Karpas-422 (cell line): ENCODE data around the gene TAS2R8. TPM values are rescaled to one million over a fixed set of nuclear protein-coding genes. Genes with fewer than 3 reads are reported as not detected.

Source experiments
- DNase-seq: peaks from one replicate; pipeline ENCODE4 v3.0.0-alpha.2; 2015
- H2AFZ ChIP-seq: fragments of 200-600 bp; sonication (generic); 2 replicates; pipeline ENCODE4 v1.6.1; 2014; ENCODE audit warnings: antibody characterized with exemption, low read length, mixed read lengths
- H3K27ac ChIP-seq: fragments of 200-600 bp; sonication (generic); 2 replicates; pipeline ENCODE4 v1.5.1; 2014; ENCODE audit warnings: mild to moderate bottlenecking, low read length, moderate library complexity
- H3K27me3 ChIP-seq: fragments of 200-600 bp; sonication (generic); 2 replicates; pipeline ENCODE4 v1.6.1; 2014; ENCODE audit warnings: low read length, mixed read lengths
- H3K36me3 ChIP-seq: fragments of 200-600 bp; sonication (generic); 2 replicates; pipeline ENCODE4 v1.6.1; 2014; ENCODE audit warnings: low read length, mixed read lengths; ENCODE audit not compliant: insufficient read depth
- H3K4me1 ChIP-seq: fragments of 200-600 bp; sonication (generic); 2 replicates; pipeline ENCODE4 v1.6.1; 2014; ENCODE audit warnings: mild to moderate bottlenecking, low read length, mixed read lengths
- H3K4me2 ChIP-seq: fragments of 200-600 bp; sonication (generic); 2 replicates; pipeline ENCODE4 v1.6.1; 2014; ENCODE audit warnings: low read length, low read depth, mild to moderate bottlenecking; ENCODE audit not compliant: poor library complexity, severe bottlenecking
- H3K4me3 ChIP-seq: fragments of 200-600 bp; sonication (generic); 2 replicates; pipeline ENCODE4 v1.5.1; 2014; ENCODE audit warnings: mild to moderate bottlenecking, antibody characterized with exemption, low read length, mixed read lengths
- H3K79me2 ChIP-seq: fragments of 200-600 bp; sonication (generic); 2 replicates; pipeline ENCODE4 v1.6.1; 2014; ENCODE audit warnings: mild to moderate bottlenecking, low read length, mixed read lengths
- H3K9ac ChIP-seq: fragments of 200-600 bp; sonication (generic); 2 replicates; pipeline ENCODE4 v1.6.0; 2014; ENCODE audit warnings: low read length
- H3K9me2 ChIP-seq: fragments of 200-600 bp; sonication (generic), shearing (Covaris generic); replicated peaks from 2 replicates; pipeline ENCODE4 v1.6.0; 2014; ENCODE audit warnings: mild to moderate bottlenecking, low read length, moderate library complexity; ENCODE audit not compliant: insufficient read depth
- H3K9me3 ChIP-seq: fragments of 300-700, 200-600 bp; sonication (generic); 2 replicates; pipeline ENCODE4 v1.6.1; 2014; ENCODE audit warnings: low read length, mixed read lengths
- H4K20me1 ChIP-seq: fragments of 200-600 bp; sonication (generic); 2 replicates; pipeline ENCODE4 v1.6.1; 2014; ENCODE audit warnings: mild to moderate bottlenecking, antibody characterized with exemption, low read length, low read depth; ENCODE audit not compliant: insufficient read depth
- total RNA-seq: library from RNA; depleted of rRNA; stranded (reverse); fragments of >200 nt; shearing (Covaris generic); gene quantifications from 2 replicates; pipeline ENCODE4 v1.2.3, GENCODE V29; 2014; ENCODE audit warnings: low replicate concordance; rRNA removed

Gene TAS2R8, protein sequence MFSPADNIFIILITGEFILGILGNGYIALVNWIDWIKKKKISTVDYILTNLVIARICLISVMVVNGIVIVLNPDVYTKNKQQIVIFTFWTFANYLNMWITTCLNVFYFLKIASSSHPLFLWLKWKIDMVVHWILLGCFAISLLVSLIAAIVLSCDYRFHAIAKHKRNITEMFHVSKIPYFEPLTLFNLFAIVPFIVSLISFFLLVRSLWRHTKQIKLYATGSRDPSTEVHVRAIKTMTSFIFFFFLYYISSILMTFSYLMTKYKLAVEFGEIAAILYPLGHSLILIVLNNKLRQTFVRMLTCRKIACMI
- 0.52 TPM in 1 of 2 replicates, not detected in the other for total RNA-seq

DNA sequence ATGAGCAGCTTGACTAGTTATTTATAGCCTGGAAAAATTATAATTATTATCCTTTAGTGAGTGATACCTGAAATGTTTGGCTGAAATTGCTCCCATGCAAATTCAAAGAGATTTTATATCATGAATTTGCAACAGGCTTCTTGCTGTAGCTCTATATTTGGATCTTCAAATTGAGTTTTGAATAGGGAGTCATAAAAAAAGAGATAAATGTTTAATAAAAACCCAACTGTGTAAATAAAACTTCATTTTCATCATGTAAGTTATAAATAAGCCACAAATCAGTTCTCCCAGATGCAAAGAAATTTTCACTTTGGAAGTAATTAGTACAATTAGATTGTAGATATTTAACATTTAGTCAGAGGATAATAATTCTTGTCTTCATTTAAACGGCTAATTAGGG lies at the start of gene TAS2R8:
TSS of gene TAS2R8 (minus strand) at position 101 of the 400 bp plus-strand sequence. CDS start 306 bp downstream, outside the sequence.
- no peaks in the 10 kb centered on the region for H3K4me1 ChIP-seq
- H3K36me3 ChIP-seq, result no peaks in the 10 kb centered on the region
- H3K79me2 ChIP-seq, result no peaks in the 10 kb centered on the region
- H3K27me3 ChIP-seq, result no peaks in the 10 kb centered on the region
- no peaks in the 10 kb centered on the region for H4K20me1 ChIP-seq
- H3K27ac ChIP-seq, result no peak within 1 kb of the TSS
- H3K4me3 ChIP-seq, result no peak within 1 kb of the TSS
- no peak for DNase-seq
- H2AFZ ChIP-seq, result no peak within 1 kb of the TSS
- H3K4me2 ChIP-seq, result no peak within 1 kb of the TSS
- H3K9ac ChIP-seq, result no peak within 1 kb of the TSS
- no peaks in the 10 kb centered on the region for H3K9me2 ChIP-seq
- no peaks in the 10 kb centered on the region for H3K9me3 ChIP-seq

DNA sequence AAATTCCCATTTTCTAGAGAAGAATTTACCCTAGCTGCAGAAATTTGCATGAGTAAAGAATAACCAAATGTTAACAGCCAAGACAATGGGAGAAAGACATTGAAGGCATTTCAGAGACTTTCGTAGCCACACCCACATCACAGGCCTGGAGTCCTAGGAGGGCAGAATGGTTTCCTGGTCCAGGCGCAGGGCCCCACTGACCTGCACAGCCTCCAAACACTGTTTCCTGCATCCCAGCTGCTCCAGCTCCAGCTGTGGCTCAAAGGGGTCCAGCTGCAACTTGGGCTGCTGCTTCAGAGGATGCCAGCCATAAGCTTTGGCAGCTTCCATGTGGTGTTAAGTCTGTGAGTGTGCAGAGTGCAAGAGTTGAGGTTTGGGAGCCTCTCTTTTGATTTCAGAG lies 48.7 kb upstream of the TAS2R8 start:
- Histone ChIP-seq H3K4me2 (no peak overlapping the region), H2AFZ (no peak overlapping the region), H3K27me3 (no peaks in the 10 kb centered on the region), H3K4me3 (no peak overlapping the region), H3K9me3 (peaks cover 10% of the 10 kb centered on the region), H3K9ac (no peak overlapping the region), H3K79me2 (0 out of 2 replicates have a peak, but pooled peaks cover 3% of the 10 kb centered on the region), H4K20me1 (no peaks in the 10 kb centered on the region), H3K4me1 (peaks cover 13% of the 10 kb centered on the region), H3K36me3 (peaks cover 9% of the 10 kb centered on the region; the same call in 1 of the 2 replicates), H3K9me2 (no peaks in the 10 kb centered on the region), H3K27ac (no peak overlapping the region)
- DNase-seq, result no peak

GRCh38 chr12:10853776-10854175 lies 46.7 kb upstream of the TAS2R8 start:
- Histone ChIP-seq H3K4me1 (peaks cover 13% of the 10 kb centered on the region), H3K9ac (no peak overlapping the region), H4K20me1 (no peaks in the 10 kb centered on the region), H3K9me3 (peaks cover 10% of the 10 kb centered on the region), H3K4me3 (no peak overlapping the region), H2AFZ (no peak overlapping the region), H3K27me3 (no peaks in the 10 kb centered on the region), H3K79me2 (0 out of 2 replicates have a peak, but pooled peaks cover 3% of the 10 kb centered on the region), H3K27ac (no peak overlapping the region), H3K9me2 (no peaks in the 10 kb centered on the region), H3K4me2 (no peak overlapping the region), H3K36me3 (peaks cover 3% of the 10 kb centered on the region; the same call in 1 of the 2 replicates)
- DNase-seq, result no peak

DNA sequence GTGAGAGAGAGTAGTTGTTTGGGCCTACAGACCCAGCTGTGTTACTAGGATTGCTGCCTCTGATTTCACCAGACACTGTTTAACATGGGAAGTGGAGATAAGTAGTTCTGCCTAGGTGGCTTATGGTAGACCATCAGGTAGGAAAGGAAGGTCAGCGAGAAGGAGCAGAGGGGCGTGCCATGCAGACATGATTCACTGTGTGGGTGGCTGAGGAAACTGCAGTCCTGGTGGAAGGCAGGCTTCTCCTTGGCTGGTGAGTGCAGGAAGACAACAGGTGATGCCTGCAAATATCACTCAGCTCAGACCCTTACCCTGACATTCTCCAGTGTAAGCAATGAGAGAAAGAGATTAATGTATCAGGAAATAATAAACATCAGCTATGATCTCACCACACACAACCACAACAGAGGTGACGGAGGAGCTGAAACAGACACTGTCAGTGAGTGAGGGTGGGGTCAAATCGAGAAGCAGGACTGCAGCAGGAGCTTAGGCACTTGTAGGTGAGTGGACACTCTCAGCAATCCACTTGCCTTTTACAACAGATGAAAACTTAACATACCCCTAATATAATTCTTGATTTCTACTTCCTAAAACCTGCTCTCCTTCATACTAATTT lies 44.3 kb upstream of the TAS2R8 start:
- Histone ChIP-seq H3K79me2 (0 out of 2 replicates have a peak, but pooled peaks cover 3% of the 10 kb centered on the region), H3K4me1 (peaks cover 13% of the 10 kb centered on the region), H3K9me2 (no peaks in the 10 kb centered on the region), H3K4me3 (no peak overlapping the region), H3K9ac (no peak overlapping the region), H3K36me3 (no peaks in the 10 kb centered on the region), H3K4me2 (no peak overlapping the region), H3K27me3 (no peaks in the 10 kb centered on the region), H2AFZ (no peak overlapping the region), H3K27ac (no peak overlapping the region), H4K20me1 (no peaks in the 10 kb centered on the region), H3K9me3 (peaks cover 3% of the 10 kb centered on the region; the same call in 1 of the 2 replicates)
- no peak for DNase-seq

DNA sequence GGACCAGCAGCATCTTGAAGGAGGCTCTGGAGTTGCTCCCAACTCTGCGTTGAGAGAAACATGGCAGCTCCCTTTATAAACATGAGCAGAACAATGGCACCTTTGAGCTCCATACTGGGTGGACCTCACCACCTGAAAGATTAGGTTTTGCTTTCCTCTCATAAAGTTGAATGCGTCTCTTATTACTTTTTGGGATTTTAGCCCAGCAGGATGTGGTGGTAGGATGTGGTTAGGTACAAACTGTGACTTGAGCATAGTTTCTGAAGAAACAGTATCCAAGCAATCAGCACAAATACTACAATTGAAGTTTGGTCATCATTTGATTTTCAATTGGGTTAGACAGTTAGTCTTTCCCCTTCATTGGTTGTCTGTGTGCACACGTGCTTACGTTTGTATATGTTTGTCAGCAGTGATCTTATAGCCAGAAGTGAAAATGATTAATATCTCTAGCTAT lies 42.4 kb upstream of the TAS2R8 start, which contains the start of gene PRR4:
TSS of gene PRR4 (minus strand) at position 51 of the 454 bp plus-strand sequence. CDS start at position 13, 38 bp downstream.
- no peak within 1 kb of the TSS for H3K4me2 ChIP-seq
- H3K27me3 ChIP-seq, result no peaks in the 10 kb centered on the region
- no peaks in the 10 kb centered on the region for H4K20me1 ChIP-seq
- no peaks in the 10 kb centered on the region for H3K9me2 ChIP-seq
- no peak within 1 kb of the TSS for H3K9ac ChIP-seq
- no peak within 1 kb of the TSS for H3K4me3 ChIP-seq
- H3K4me1 ChIP-seq, result peaks cover 9% of the 10 kb centered on the region
- H2AFZ ChIP-seq, result no peak within 1 kb of the TSS
- no peaks in the 10 kb centered on the region for H3K36me3 ChIP-seq
- H3K27ac ChIP-seq, result no peak within 1 kb of the TSS
- 0 out of 2 replicates have a peak, but pooled peaks cover under 1% of the 10 kb centered on the region for H3K79me2 ChIP-seq
- no peak for DNase-seq
- H3K9me3 ChIP-seq, result no peaks in the 10 kb centered on the region

GRCh38 chr12:10847744-10848143 lies 40.7 kb upstream of the TAS2R8 start:
- no peak for DNase-seq
- Histone ChIP-seq H3K4me2 (no peak overlapping the region), H2AFZ (no peak overlapping the region), H3K27ac (no peak overlapping the region), H3K9me2 (no peaks in the 10 kb centered on the region), H3K36me3 (no peaks in the 10 kb centered on the region), H3K79me2 (no peaks in the 10 kb centered on the region), H3K27me3 (no peaks in the 10 kb centered on the region), H4K20me1 (no peaks in the 10 kb centered on the region), H3K4me1 (no peaks in the 10 kb centered on the region), H3K4me3 (no peak overlapping the region), H3K9ac (no peak overlapping the region), H3K9me3 (no peaks in the 10 kb centered on the region)

DNA sequence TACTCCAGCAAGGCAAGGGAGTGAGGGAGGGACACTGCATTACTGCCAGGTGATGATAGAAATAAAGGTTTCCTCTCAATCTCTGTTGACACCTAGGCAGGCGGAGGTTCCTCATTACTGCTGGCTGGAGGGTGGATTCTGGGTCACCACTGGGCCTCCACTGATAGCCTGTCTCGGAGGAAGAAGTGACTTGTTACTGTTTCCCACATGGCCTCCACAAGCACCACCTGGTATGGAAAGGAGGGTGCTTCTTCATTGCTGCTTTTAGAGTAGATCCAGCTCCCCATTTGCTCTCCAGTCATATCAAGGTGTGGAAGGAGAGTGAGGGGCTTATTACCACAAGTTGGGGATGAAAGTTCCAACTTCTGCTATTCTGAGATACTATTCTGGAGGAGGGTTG lies 35.8 kb upstream of the TAS2R8 start:
- no peak overlapping the region for H3K4me3 ChIP-seq
- H3K4me1 ChIP-seq, result no peaks in the 10 kb centered on the region
- H3K27me3 ChIP-seq, result no peaks in the 10 kb centered on the region
- H3K27ac ChIP-seq, result no peak overlapping the region
- DNase-seq, result no peak
- no peak overlapping the region for H2AFZ ChIP-seq
- no peaks in the 10 kb centered on the region for H3K36me3 ChIP-seq
- no peaks in the 10 kb centered on the region for H3K79me2 ChIP-seq
- no peaks in the 10 kb centered on the region for H4K20me1 ChIP-seq
- no peaks in the 10 kb centered on the region for H3K9me3 ChIP-seq
- H3K9me2 ChIP-seq, result no peaks in the 10 kb centered on the region
- no peak overlapping the region for H3K4me2 ChIP-seq
- no peak overlapping the region for H3K9ac ChIP-seq

GRCh38 chr12:10838461-10838860 lies 31.4 kb upstream of the TAS2R8 start:
- Histone ChIP-seq H4K20me1 (no peaks in the 10 kb centered on the region), H3K4me1 (no peaks in the 10 kb centered on the region), H3K79me2 (no peaks in the 10 kb centered on the region), H3K36me3 (no peaks in the 10 kb centered on the region), H3K27ac (no peak overlapping the region), H3K9me3 (no peaks in the 10 kb centered on the region), H3K4me3 (no peak overlapping the region), H3K4me2 (no peak overlapping the region), H2AFZ (no peak overlapping the region), H3K27me3 (no peaks in the 10 kb centered on the region), H3K9ac (no peak overlapping the region), H3K9me2 (no peaks in the 10 kb centered on the region)
- no peak for DNase-seq
